Thymus (tissue), 11 donors: ENCODE data around the gene NFATC4. TPM values are rescaled to one million over a fixed set of nuclear protein-coding genes. Genes with fewer than 3 reads are reported as not detected.
"Not testable (repeated sequence)": the region's sequence is repeated elsewhere in the genome, so short reads cannot be mapped to it uniquely, and the experiment has no call there.

Experiments
- DNase-seq, 9 donors: peaks; one replicate each; pipeline ENCODE4 v3.0.0-alpha.2; 2013; ENCODE audit warnings: low spot score in 9 of 9, low read depth in 6 of 9, missing footprints in 1 of 9
- H3K27ac ChIP-seq, 2 donors: one replicate each; pipeline ENCODE4 v1.5.1; 2013; ENCODE audit warnings: control low read depth in 1 of 2, low read depth in 1 of 2, low read length in 1 of 2, mild to moderate bottlenecking in 1 of 2, moderate library complexity in 1 of 2
- H3K27me3 ChIP-seq, 2 donors: one replicate each; pipeline ENCODE4 v1.5.1; 2013; ENCODE audit warnings: low read length in 1 of 2; ENCODE audit not compliant: control insufficient read depth in 2 of 2, insufficient read depth in 1 of 2
- H3K36me3 ChIP-seq, 2 donors: one replicate each; pipeline ENCODE4 v1.5.1; 2013; ENCODE audit warnings: low read length in 1 of 2, mild to moderate bottlenecking in 1 of 2, moderate library complexity in 1 of 2; ENCODE audit not compliant: control insufficient read depth in 2 of 2, insufficient read depth in 2 of 2
- H3K4me1 ChIP-seq, 2 donors: one replicate each; pipeline ENCODE4 v1.5.1; 2013; ENCODE audit warnings: low read length in 2 of 2; ENCODE audit not compliant: control insufficient read depth in 2 of 2, insufficient read depth in 2 of 2
- H3K4me3 ChIP-seq, 2 donors: one replicate each; pipeline ENCODE4 v1.5.1; 2013; ENCODE audit warnings: low read length in 2 of 2, control low read depth in 1 of 2, mild to moderate bottlenecking in 1 of 2
- H3K9me3 ChIP-seq, 2 donors: one replicate each; pipeline ENCODE4 v1.5.1; 2013; ENCODE audit warnings: low read length in 1 of 2, mild to moderate bottlenecking in 1 of 2; ENCODE audit not compliant: control insufficient read depth in 2 of 2, insufficient read depth in 1 of 2
- WGBS: extraction: QIAGEN DNeasy Blood & Tissue Kit; methylation state at CpG from one replicate; pipeline ENCODE4 v1.1.7; 2013; 5-methylcytosine and 5-hydroxymethylcytosine counted together
- polyA plus RNA-seq: library from polyadenylated mRNA; stranded (reverse); fragments of 200-250 nt; gene quantifications from one replicate; pipeline ENCODE4 v1.2.3, GENCODE V29; 2013
- total RNA-seq: library from RNA; stranded (reverse); fragments of 120-200 nt; gene quantifications from one replicate; pipeline ENCODE4 v1.2.4, GENCODE V29; 2013
- donor health status: healthy.

Gene NFATC4
- total and polyA plus RNA-seq, 2 donors: 16.6 to 79.8 TPM

GRCh38 chr14:24348186-24348585 lies 19.8 kb upstream of the NFATC4 start:
- WGBS: 98% methylated on average over 2 of the region's 2 CpGs
- H3K27ac ChIP-seq: no peak overlapping the region
- peaks cover 2 to 46% of the 10 kb centered on the region in 2 donors for H3K27me3 ChIP-seq
- no peaks in the 10 kb centered on the region for H3K9me3 ChIP-seq
- no peak overlapping the region for H3K4me3 ChIP-seq
- DNase-seq: no peak
- H3K36me3 ChIP-seq: no peaks in the 10 kb centered on the region
- H3K4me1 ChIP-seq: no peaks in the 10 kb centered on the region

GRCh38 chr14:24349742-24350141 lies 18.2 kb upstream of the NFATC4 start:
- 92% methylated on average over 5 of the region's 5 CpGs for WGBS
- Histone ChIP-seq H3K27ac (no peak overlapping the region), H3K4me3 (no peak overlapping the region), H3K9me3 (no peaks in the 10 kb centered on the region), H3K27me3 (peaks cover 2 to 42% of the 10 kb centered on the region in 2 donors), H3K36me3 (no peaks in the 10 kb centered on the region), H3K4me1 (no peaks in the 10 kb centered on the region)
- no peak for DNase-seq

- WGBS: 45% methylated on average over 4 of the region's 4 CpGs
Measured at GRCh38 chr14:24351517-24351916, 16.5 kb upstream of the NFATC4 start.

GRCh38 chr14:24353559-24354481 lies 14.2 kb upstream of the NFATC4 start:
- Histone ChIP-seq H3K27me3 (peaks cover 4 to 31% of the 10 kb centered on the region in 2 donors), H3K27ac (no peak overlapping the region), H3K4me1 (no peaks in the 10 kb centered on the region), H3K36me3 (no peaks in the 10 kb centered on the region), H3K4me3 (no peak overlapping the region), H3K9me3 (no peaks in the 10 kb centered on the region)
- no peak for DNase-seq
- WGBS: 86% methylated on average over 5 of the region's 5 CpGs

More at GRCh38 chr14:24351517-24351916, 16.5 kb upstream of the NFATC4 start:
- H3K27me3 ChIP-seq: peaks cover 2 to 40% of the 10 kb centered on the region in 2 donors
- H3K36me3 ChIP-seq: no peaks in the 10 kb centered on the region
- H3K4me1 ChIP-seq: no peaks in the 10 kb centered on the region
- H3K27ac ChIP-seq: no peak overlapping the region
- no peak for DNase-seq
- H3K9me3 ChIP-seq: no peaks in the 10 kb centered on the region
- no peak overlapping the region for H3K4me3 ChIP-seq

- H3K27ac ChIP-seq, H3K4me3 ChIP-seq, H3K36me3 ChIP-seq, H3K4me1 ChIP-seq, H3K9me3 ChIP-seq, DNase-seq: not testable (repeated sequence)
- peaks cover 4 to 28% of the 10 kb centered on the region in 2 donors for H3K27me3 ChIP-seq
- WGBS: 98% methylated on average over 3 of the region's 3 CpGs
Measured at GRCh38 chr14:24354482-24354825, 13.5 kb upstream of the NFATC4 start.

GRCh38 chr14:24355009-24355408 lies 13.0 kb upstream of the NFATC4 start:
- Histone ChIP-seq H3K27ac (no peak overlapping the region), H3K4me3 (no peak overlapping the region), H3K36me3 (no peaks in the 10 kb centered on the region), H3K4me1 (no peaks in the 10 kb centered on the region), H3K27me3 (peaks cover 4 to 24% of the 10 kb centered on the region in 2 donors), H3K9me3 (no peaks in the 10 kb centered on the region)
- WGBS: 98% methylated on average over 7 of the region's 7 CpGs
- no peak for DNase-seq

GRCh38 chr14:24356208-24356607 lies 11.8 kb upstream of the NFATC4 start:
- Histone ChIP-seq H3K9me3 (no peaks in the 10 kb centered on the region), H3K4me1 (no peaks in the 10 kb centered on the region), H3K4me3 (no peak overlapping the region), H3K27ac (no peak overlapping the region), H3K36me3 (no peaks in the 10 kb centered on the region), H3K27me3 (peaks cover 4 to 16% of the 10 kb centered on the region in 2 donors)
- WGBS: 95% methylated on average over 4 of the region's 4 CpGs
- DNase-seq: no peak

GRCh38 chr14:24360281-24360680 lies 7.7 kb upstream of the NFATC4 start:
- no peaks in the 10 kb centered on the region for H3K9me3 ChIP-seq
- no peak overlapping the region for H3K27ac ChIP-seq
- no peaks in the 10 kb centered on the region for H3K4me1 ChIP-seq
- 99% methylated on average over 3 of the region's 3 CpGs for WGBS
- no peak for DNase-seq
- no peaks in the 10 kb centered on the region for H3K36me3 ChIP-seq
- no peak overlapping the region for H3K4me3 ChIP-seq
- peaks cover 0 to 2% of the 10 kb centered on the region in 2 donors for H3K27me3 ChIP-seq

- 97% methylated on average over 2 of the region's 2 CpGs for WGBS
- Histone ChIP-seq H3K9me3 (no peaks in the 10 kb centered on the region), H3K4me1 (peaks cover 5 to 9% of the 10 kb centered on the region in 2 donors), H3K27me3 (peaks cover 8 to 9% of the 10 kb centered on the region in 2 donors), H3K4me3 (no peak overlapping the region), H3K27ac (no peak overlapping the region), H3K36me3 (no peaks in the 10 kb centered on the region)
- no peak for DNase-seq
Measured at GRCh38 chr14:24361326-24361725, 6.7 kb upstream of the NFATC4 start.
